ENCODE results near the gene OBSCN.

The OBSCN gene

DNA sequence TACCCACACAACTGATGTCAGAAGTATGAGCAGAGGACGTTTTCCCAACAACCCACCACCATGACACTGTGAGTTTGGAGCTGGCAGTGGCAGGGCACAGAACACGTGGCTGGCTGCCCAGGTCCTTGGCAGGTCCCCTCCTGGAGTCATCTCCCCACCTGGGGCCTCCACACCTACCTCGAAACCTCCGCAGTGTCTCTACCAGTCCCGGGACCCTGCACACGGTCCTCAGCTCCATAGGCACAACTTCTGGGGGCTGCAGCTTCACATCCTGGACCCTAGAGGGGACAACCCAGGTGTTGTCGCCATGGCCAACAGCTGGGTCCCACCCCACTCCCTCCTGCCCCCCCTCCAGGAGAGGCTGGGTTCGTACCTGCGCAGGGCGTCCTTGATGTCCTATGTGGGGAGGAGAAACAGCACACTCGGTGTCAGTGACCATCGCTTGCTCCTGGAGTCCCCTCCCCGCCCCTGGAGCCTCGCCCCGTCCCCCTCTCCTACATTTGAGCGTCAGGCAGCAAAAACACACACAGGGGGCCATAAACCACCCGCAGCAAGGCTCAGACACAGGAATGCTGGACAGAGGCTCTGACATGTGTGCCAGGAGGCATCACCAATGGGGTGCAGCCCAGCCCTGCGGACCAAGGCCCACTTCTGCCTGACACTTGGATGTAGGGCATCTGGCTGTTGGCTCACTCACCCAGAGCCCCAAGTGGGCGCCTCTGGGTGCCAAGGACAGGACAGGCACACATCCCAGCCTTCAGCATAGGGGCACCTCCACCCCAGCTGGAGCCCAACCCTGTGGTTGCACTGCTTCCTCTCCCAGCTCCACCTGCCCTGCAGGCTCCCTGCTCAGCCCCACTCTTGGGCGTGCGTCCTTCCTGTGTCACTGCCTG, 189.2 kb downstream of the OBSCN start:
- POLR2A ChIA-PET = interaction anchor here (1.3 kb wide), 1 partner anchor 10 kb away, joined by 5 read pairs; the partner anchor contains the start of gene TRIM11
- CTCF ChIA-PET = no interaction called here
- no peak for TF ChIP-seq ZNF384 (IDR thresholded peaks at IDR 0.05)
- no peak for TF ChIP-seq ELF4 (IDR thresholded peaks at IDR 0.05)
- no peak for TF ChIP-seq ARNT (IDR thresholded peaks at IDR 0.05)
- no peak for TF ChIP-seq CTBP1 (IDR thresholded peaks at IDR 0.05; ENCODE audit: borderline replicate concordance)
- no peak for TF ChIP-seq L3MBTL2 (conservative IDR thresholded peaks at IDR 0.05)
- TF ChIP-seq, protein P1, sequence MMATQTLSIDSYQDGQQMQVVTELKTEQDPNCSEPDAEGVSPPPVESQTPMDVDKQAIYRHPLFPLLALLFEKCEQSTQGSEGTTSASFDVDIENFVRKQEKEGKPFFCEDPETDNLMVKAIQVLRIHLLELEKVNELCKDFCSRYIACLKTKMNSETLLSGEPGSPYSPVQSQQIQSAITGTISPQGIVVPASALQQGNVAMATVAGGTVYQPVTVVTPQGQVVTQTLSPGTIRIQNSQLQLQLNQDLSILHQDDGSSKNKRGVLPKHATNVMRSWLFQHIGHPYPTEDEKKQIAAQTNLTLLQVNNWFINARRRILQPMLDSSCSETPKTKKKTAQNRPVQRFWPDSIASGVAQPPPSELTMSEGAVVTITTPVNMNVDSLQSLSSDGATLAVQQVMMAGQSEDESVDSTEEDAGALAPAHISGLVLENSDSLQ (IDR thresholded peaks at IDR 0.05) = no peak
- no peak for TF ChIP-seq FOXM1 (IDR thresholded peaks at IDR 0.05; ENCODE audit: borderline replicate concordance)
- no peak for TF ChIP-seq NFRKB (IDR thresholded peaks at IDR 0.05)
- no peak for TF ChIP-seq TARDBP (IDR thresholded peaks at IDR 0.05)
- no peak for TF ChIP-seq SP1 (IDR thresholded peaks at IDR 0.05)
- no peak for DNase-seq (ENCODE audit: extremely low spot score)

DNA sequence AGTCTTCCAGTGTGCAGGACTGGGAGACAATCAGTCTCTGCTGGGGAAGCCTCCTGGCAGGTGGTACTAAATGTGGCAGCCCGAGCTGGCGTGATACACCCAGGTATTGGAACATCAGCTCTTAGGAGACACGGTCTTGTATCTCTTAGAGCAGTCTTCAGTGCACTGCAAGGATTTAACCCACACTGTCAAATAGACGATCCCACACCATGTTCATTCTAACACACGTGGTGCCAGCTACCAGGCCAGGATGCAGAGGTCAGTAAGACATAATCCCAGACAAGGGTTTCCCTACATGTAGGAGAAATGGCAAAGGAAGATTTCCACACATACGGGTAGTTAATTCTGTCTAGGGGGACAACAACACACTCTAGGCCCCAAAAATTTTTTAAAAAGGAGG, 190.1 kb downstream of the OBSCN start:
- DNase-seq (ENCODE audit: extremely low spot score) = no peak
- ChIA-PET POLR2A (interaction anchor here (1.3 kb wide), 1 partner anchor 9 kb away, joined by 5 read pairs; the partner anchor contains the start of gene TRIM11), CTCF (no interaction called here)
- no peak for TF ChIP-seq L3MBTL2 (conservative IDR thresholded peaks at IDR 0.05)
- no peak for TF ChIP-seq FOXA1 (IDR thresholded peaks at IDR 0.05)
- no peak for TF ChIP-seq HDGF (IDR thresholded peaks at IDR 0.05; ENCODE audit: borderline replicate concordance)
- no peak for TF ChIP-seq SUZ12 (IDR thresholded peaks at IDR 0.05)
- no peak for TF ChIP-seq FOXM1 (IDR thresholded peaks at IDR 0.05; ENCODE audit: borderline replicate concordance)
- no peak for TF ChIP-seq ELF4 (IDR thresholded peaks at IDR 0.05)
- TF ChIP-seq TARDBP (IDR thresholded peaks at IDR 0.05) = no peak
- TF ChIP-seq BHLHE40 (IDR thresholded peaks at IDR 0.05; ENCODE audit: borderline replicate concordance) = no peak
- TF ChIP-seq CTBP1 (IDR thresholded peaks at IDR 0.05; ENCODE audit: borderline replicate concordance) = no peak
- no peak for TF ChIP-seq NFRKB (IDR thresholded peaks at IDR 0.05)
- no peak for TF ChIP-seq FOXK2 (IDR thresholded peaks at IDR 0.05)
- TF ChIP-seq LEF1 (IDR thresholded peaks at IDR 0.05; ENCODE audit: borderline replicate concordance) = no peak
- TF ChIP-seq ZNF384 (IDR thresholded peaks at IDR 0.05) = no peak
- no peak for TF ChIP-seq ARNT (IDR thresholded peaks at IDR 0.05)
- no peak for TF ChIP-seq SP1 (IDR thresholded peaks at IDR 0.05)
- TF ChIP-seq, protein P1 (IDR thresholded peaks at IDR 0.05) = no peak

DNA sequence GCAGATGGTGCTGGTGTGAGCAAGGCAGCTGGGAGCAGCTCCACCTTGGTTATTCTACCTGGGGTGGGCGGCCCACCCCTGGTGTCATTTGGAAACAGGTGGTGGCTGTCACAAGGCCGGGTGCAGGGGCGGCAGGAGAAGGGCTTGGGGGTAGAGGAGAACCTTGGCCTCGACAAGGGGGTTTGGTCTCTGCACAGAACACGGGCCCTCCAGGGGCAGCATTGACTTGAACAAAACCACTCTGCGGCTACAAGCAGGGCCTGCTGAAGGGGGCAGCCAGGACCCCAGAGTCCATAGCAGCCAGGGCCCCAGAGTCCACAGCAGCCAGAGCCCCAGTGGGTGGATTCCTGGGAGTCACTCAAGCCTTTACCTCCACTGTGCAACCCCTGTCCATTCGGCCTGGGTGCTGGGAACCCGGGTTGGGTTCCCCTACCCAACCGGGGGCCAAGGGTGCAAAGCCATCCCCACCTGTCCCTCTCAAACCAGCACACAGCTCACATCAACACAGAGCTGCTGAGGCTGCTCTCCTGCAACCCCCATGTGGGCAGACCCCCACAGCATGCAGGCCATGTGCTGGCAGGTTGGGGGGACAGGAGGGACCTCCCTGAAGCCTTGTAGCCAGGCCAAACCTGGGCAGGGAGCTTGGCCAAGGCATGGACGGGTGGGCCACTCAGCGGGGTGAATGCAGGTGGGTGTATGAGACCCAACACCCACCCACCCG, 191.1 kb downstream of the OBSCN start:
- POLR2A ChIA-PET = interaction anchor here (1.3 kb wide), 1 partner anchor 8 kb away, joined by 5 read pairs; the partner anchor contains the start of gene TRIM11

DNA sequence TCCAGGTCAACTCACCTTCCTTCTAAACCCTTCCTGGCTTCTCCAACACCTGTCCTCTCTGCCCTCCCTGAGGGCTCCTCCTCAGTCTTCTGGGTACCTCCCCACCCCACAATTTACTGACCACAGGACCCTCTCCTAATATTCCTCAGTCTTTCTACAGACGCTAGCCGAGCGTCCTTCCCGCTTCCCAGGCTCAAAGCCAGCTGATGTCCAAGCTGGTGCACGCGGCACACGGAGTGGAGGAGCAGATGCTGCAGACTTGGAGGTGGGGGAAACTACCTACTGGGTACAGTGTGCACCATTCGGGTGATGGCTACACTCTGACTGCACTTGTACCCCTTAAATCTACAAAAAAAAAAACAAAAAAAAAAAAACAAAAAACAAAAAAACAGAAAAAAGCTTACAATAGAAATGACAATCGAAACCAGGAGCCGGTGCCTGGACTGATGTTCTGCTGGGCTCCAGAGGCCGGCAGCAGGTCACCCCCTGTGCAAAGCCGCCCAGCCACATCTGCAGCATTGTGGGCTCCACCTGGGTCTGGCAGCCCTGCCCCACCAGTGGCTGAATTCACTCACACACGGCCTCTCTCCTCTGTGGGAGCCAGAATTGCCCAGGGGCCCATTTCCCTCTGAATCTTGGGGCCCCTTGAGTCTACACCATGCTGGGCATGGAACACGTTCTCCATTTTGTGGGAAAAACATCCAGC, 191.8 kb downstream of the OBSCN start:
- CTCF ChIA-PET = no interaction called here
- no peak for DNase-seq (ENCODE audit: extremely low spot score)
- POLR2A ChIA-PET = no interaction called here
- TF ChIP-seq LEF1 (IDR thresholded peaks at IDR 0.05; ENCODE audit: borderline replicate concordance) = no peak
- TF ChIP-seq FOXM1 (IDR thresholded peaks at IDR 0.05; ENCODE audit: borderline replicate concordance) = no peak
- no peak for TF ChIP-seq ZNF384 (IDR thresholded peaks at IDR 0.05)
- no peak for TF ChIP-seq ARNT (IDR thresholded peaks at IDR 0.05)

More for the DNA sequence above, 191.1 kb downstream of the OBSCN start:
- TF ChIP-seq FOXM1 (IDR thresholded peaks at IDR 0.05; ENCODE audit: borderline replicate concordance) (no peak), SUZ12 (IDR thresholded peaks at IDR 0.05) (no peak), FOXK2 (IDR thresholded peaks at IDR 0.05) (no peak), CTBP1 (IDR thresholded peaks at IDR 0.05; ENCODE audit: borderline replicate concordance) (no peak), BHLHE40 (IDR thresholded peaks at IDR 0.05; ENCODE audit: borderline replicate concordance) (no peak), HDGF (IDR thresholded peaks at IDR 0.05; ENCODE audit: borderline replicate concordance) (no peak), L3MBTL2 (conservative IDR thresholded peaks at IDR 0.05) (no peak), ZNF384 (IDR thresholded peaks at IDR 0.05) (no peak), TARDBP (IDR thresholded peaks at IDR 0.05) (no peak), LEF1 (IDR thresholded peaks at IDR 0.05; ENCODE audit: borderline replicate concordance) (no peak), NFRKB (IDR thresholded peaks at IDR 0.05) (no peak), SP1 (IDR thresholded peaks at IDR 0.05) (no peak), ELF4 (IDR thresholded peaks at IDR 0.05) (no peak), FOXA1 (IDR thresholded peaks at IDR 0.05) (no peak), ARNT (IDR thresholded peaks at IDR 0.05) (no peak)
- TF ChIP-seq, protein P1 (IDR thresholded peaks at IDR 0.05) = no peak
- DNase-seq (ENCODE audit: extremely low spot score) = no peak
- CTCF ChIA-PET = no interaction called here

DNA sequence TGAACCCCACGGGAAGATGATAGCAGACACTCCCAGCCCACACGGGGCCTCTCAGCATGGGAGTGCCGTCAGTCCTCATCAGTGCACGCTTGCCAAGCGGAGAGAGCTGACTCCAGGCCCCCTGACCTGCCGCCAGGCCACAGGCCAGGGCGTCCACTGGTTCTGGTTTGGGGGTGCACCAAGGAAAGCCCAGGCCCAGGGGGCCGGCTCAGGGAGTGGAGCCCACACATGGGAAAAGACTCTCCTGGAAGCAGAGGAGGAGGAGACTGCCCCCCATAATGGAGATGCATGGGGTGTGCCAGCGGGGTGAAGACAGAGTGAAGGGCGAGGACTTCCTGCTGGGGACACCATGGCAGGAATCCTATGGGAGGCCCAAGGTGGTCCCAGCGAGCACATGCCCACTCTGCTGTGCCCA, 192.4 kb downstream of the OBSCN start:
- POLR2A ChIA-PET = no interaction called here
- DNase-seq (ENCODE audit: extremely low spot score) = no peak
- TF ChIP-seq SP1 (IDR thresholded peaks at IDR 0.05) (no peak), BHLHE40 (IDR thresholded peaks at IDR 0.05; ENCODE audit: borderline replicate concordance) (no peak), LEF1 (IDR thresholded peaks at IDR 0.05; ENCODE audit: borderline replicate concordance) (no peak), ARNT (IDR thresholded peaks at IDR 0.05) (no peak), FOXK2 (IDR thresholded peaks at IDR 0.05) (no peak), NFRKB (IDR thresholded peaks at IDR 0.05) (no peak), FOXM1 (IDR thresholded peaks at IDR 0.05; ENCODE audit: borderline replicate concordance) (no peak), HDGF (IDR thresholded peaks at IDR 0.05; ENCODE audit: borderline replicate concordance) (no peak), ZNF384 (IDR thresholded peaks at IDR 0.05) (no peak), L3MBTL2 (conservative IDR thresholded peaks at IDR 0.05) (no peak)
- TF ChIP-seq, protein P1 (IDR thresholded peaks at IDR 0.05) = no peak
- CTCF ChIA-PET = no interaction called here

Measured in HEK293T (cell line).